A549 (cell line): ENCODE results near the gene CREB1.

Experiments
- CBX8 ChIP-seq: fragments of 200-600 bp; sonication (generic); IDR thresholded peaks from 2 replicates; pipeline ENCODE4 v1.6.1; 2016
- CEBPB ChIP-seq, 2 experiments: fragments of >200 bp in 1 of 2; sonication (Bioruptor Twin) in 1 of 2; formaldehyde crosslinking in 1 of 2; IDR thresholded peaks; 2 replicates each; pipeline ENCODE4 v1.6.1; 2012 to 2016
- CHD4 ChIP-seq: fragments of 200-600 bp; sonication (generic); IDR thresholded peaks from 2 replicates; pipeline ENCODE4 v1.6.1; 2016; ENCODE audit warnings: antibody characterized with exemption, mild to moderate bottlenecking, borderline replicate concordance
- CTCF ChIP-seq: fragments of >200 bp; sonication (Bioruptor Twin); formaldehyde crosslinking; IDR thresholded peaks from 3 replicates; pipeline ENCODE4 v1.5.1; 2016
- EHMT2 ChIP-seq: fragments of 200-600 bp; sonication (generic); IDR thresholded peaks from 2 replicates; pipeline ENCODE4 v1.6.1; 2016; ENCODE audit warnings: antibody characterized with exemption, low read depth, mild to moderate bottlenecking, moderate library complexity
- EP300 ChIP-seq, 2 experiments: fragments of >200 bp; sonication (Bioruptor Twin); formaldehyde crosslinking; IDR thresholded peaks; 2 replicates in 1 of 2; 3 replicates in 1 of 2; pipeline ENCODE4 v1.6.1; 2016 to 2017
- FOSL2 ChIP-seq, 2 experiments: fragments of 450-650 bp in 1 of 2; fragments of >200 bp in 1 of 2; sonication (Bioruptor Twin) in 1 of 2; formaldehyde crosslinking; IDR thresholded peaks; 2 replicates each; pipeline versions ENCODE4 v1.5.0 to v1.6.1; 2016 to 2020; ENCODE audit warnings: mild to moderate bottlenecking in 1 of 2, moderate library complexity in 1 of 2
- HDAC2 ChIP-seq: fragments of 200-600 bp; sonication (generic); IDR thresholded peaks from 2 replicates; pipeline ENCODE4 v1.6.1; 2016
- HOXB13 ChIP-seq: fragments of 250-450 bp; sonication (Bioruptor Pico); IDR thresholded peaks from 2 replicates; pipeline ENCODE4 v1.5.0; 2020; ENCODE audit warnings: low read depth, mild to moderate bottlenecking, moderate library complexity
- JUN ChIP-seq, 2 experiments: fragments of >200 bp; sonication (Bioruptor Twin); formaldehyde crosslinking; IDR thresholded peaks; 2 replicates in 1 of 2; 3 replicates in 1 of 2; pipeline ENCODE4 v1.6.1; 2016 to 2017
- NFE2L2 ChIP-seq: fragments of 150-350 bp; conservative IDR thresholded peaks from 2 replicates; pipeline ENCODE4 v1.6.1; 2014; ENCODE audit warnings: low read length
- POLR2A ChIP-seq: IDR thresholded peaks from 2 replicates; pipeline ENCODE4 v1.6.1; 2012; ENCODE audit warnings: mild to moderate bottlenecking, low read length
- RAD21 ChIP-seq, 2 experiments: fragments of >200 bp in 1 of 2; sonication (Bioruptor Twin) in 1 of 2; formaldehyde crosslinking in 1 of 2; IDR thresholded peaks in 1 of 2; conservative IDR thresholded peaks in 1 of 2; 2 replicates in 1 of 2; 3 replicates in 1 of 2; pipeline ENCODE4 v1.6.1; 2012 to 2018; ENCODE audit warnings: inconsistent platforms in 1 of 2
- REST ChIP-seq: fragments of 200-600 bp; sonication (generic); IDR thresholded peaks from 2 replicates; pipeline ENCODE4 v1.6.1; 2016; ENCODE audit warnings: antibody characterized with exemption, mild to moderate bottlenecking, moderate library complexity

GRCh38 chr2:207491086-207491485 is 38.7 kb upstream of the CREB1 start:
- TF ChIP-seq NFE2L2: no peak
- TF ChIP-seq REST: no peak
- no peak for TF ChIP-seq HDAC2
- TF ChIP-seq CEBPB (IDR thresholded peaks at IDR 0.05): no peak
- TF ChIP-seq EHMT2: no peak
- TF ChIP-seq CBX8: no peak
- no peak for TF ChIP-seq CTCF
- no peak for TF ChIP-seq FOSL2 (IDR thresholded peaks at IDR 0.05)
- no peak for TF ChIP-seq FOSL2 (CRISPR knock-in tag; IDR thresholded peaks at IDR 0.05)
- TF ChIP-seq HOXB13: no peak
- no peak for TF ChIP-seq POLR2A
- TF ChIP-seq RAD21 (conservative IDR thresholded peaks at IDR 0.05 in 1 of 2, IDR thresholded peaks at IDR 0.05 in 1 of 2): no peak
- TF ChIP-seq JUN (IDR thresholded peaks at IDR 0.05): no peak
- no peak for TF ChIP-seq CHD4
- no peak for TF ChIP-seq EP300 (IDR thresholded peaks at IDR 0.05)
